ENCODE results near the gene EEF1AKMT4. TPM values are rescaled to one million over a fixed set of nuclear protein-coding genes. Genes with fewer than 3 reads are reported as not detected.

EEF1AKMT4 gene
- total RNA-seq, 1 experiment from 2014 or later: 11.6 TPM

- H3K27ac Mint-ChIP-seq (ENCODE audit: unreplicated experiment): no peak overlapping the region
- no peak for DNase-seq
- H3K9me3 Mint-ChIP-seq (ENCODE audit: low read depth, unreplicated experiment): no peaks in the 10 kb centered on the region
- intact Hi-C loops (cut with micrococcal nuclease; ENCODE audit: unreplicated experiment): no loop called here
- no peak for TF ChIP-seq CTCF (IDR thresholded peaks at IDR 0.05; ENCODE audit: unreplicated experiment)
- no peak overlapping the region for H3K4me3 Mint-ChIP-seq (ENCODE audit: low read depth, unreplicated experiment)
- no peaks in the 10 kb centered on the region for H3K27me3 Mint-ChIP-seq (ENCODE audit: unreplicated experiment)
- BruUV-seq (replicated peaks): no TSS peak
- peaks cover 64% of the 10 kb centered on the region for H3K36me3 Mint-ChIP-seq (ENCODE audit: insufficient read depth, unreplicated experiment)
- H3K4me1 Mint-ChIP-seq (ENCODE audit: low read depth, unreplicated experiment): no peaks in the 10 kb centered on the region
- CTCF ChIA-PET: no interaction called here
These were observed 58.4 kb downstream of the EEF1AKMT4 start for GRCh38 chr3:184307915-184308314.

Small RNA genes within 50 kb of the gene (microRNA-seq; reads per million reads assigned to microRNA genes)
- 7.0 reads per million, percentile 25 among the genes with 10 or more reads in this experiment for gene MIR1224

Other genes with a start within 250 kb of the EEF1AKMT4 start
- 33.8 and 39.1 TPM in 2 replicates for gene ABCC5, start 231.8 kb upstream of the EEF1AKMT4 start, total RNA-seq (2022)
- gene HTR3D, start 217.9 kb upstream of the EEF1AKMT4 start, total RNA-seq (2022): not detected in 2 replicates
- gene HTR3C, start 196.6 kb upstream of the EEF1AKMT4 start, total RNA-seq (2022): not detected in 2 replicates
- not detected in 2 replicates for gene HTR3E, start 152.6 kb upstream of the EEF1AKMT4 start, total RNA-seq (2022)
- gene EIF2B5, start 114.3 kb upstream of the EEF1AKMT4 start, total RNA-seq (2022): 79.6 and 87.9 TPM in 2 replicates
- gene DVL3, start 94.3 kb upstream of the EEF1AKMT4 start, total RNA-seq (2022): 105 and 106 TPM in 2 replicates
- 394 and 401 TPM in 2 replicates for gene AP2M1, start 74.8 kb upstream of the EEF1AKMT4 start, total RNA-seq (2022)
- 114 and 116 TPM in 2 replicates for gene ABCF3, start 63.5 kb upstream of the EEF1AKMT4 start, total RNA-seq (2022)
- 0.54 and 0.90 TPM in 2 replicates for gene VWA5B2, start 20.1 kb upstream of the EEF1AKMT4 start, total RNA-seq (2022)
- 131 and 140 TPM in 2 replicates for gene ALG3, start 710 bp upstream of the EEF1AKMT4 start, total RNA-seq (2022)
- gene CAMK2N2, start 11.9 kb downstream of the EEF1AKMT4 start, total RNA-seq (2022): 3.3 and 3.6 TPM in 2 replicates
- gene ECE2, start 26.4 kb downstream of the EEF1AKMT4 start, total RNA-seq (2022): not detected in 2 replicates
- 513 and 530 TPM in 2 replicates for gene PSMD2, start 49.6 kb downstream of the EEF1AKMT4 start, total RNA-seq (2022)
- 662 and 673 TPM in 2 replicates for gene EIF4G1, start 64.9 kb downstream of the EEF1AKMT4 start, total RNA-seq (2022)
- gene FAM131A, start 87.9 kb downstream of the EEF1AKMT4 start, total RNA-seq (2022): 24.4 and 29.2 TPM in 2 replicates
- 22.9 and 25.3 TPM in 2 replicates for gene CLCN2, start 111.9 kb downstream of the EEF1AKMT4 start, total RNA-seq (2022)
- 128 and 131 TPM in 2 replicates for gene POLR2H, start 112.0 kb downstream of the EEF1AKMT4 start, total RNA-seq (2022)
- gene THPO, start 128.5 kb downstream of the EEF1AKMT4 start, total RNA-seq (2022): not detected in 2 replicates
- not detected in 2 replicates for gene CHRD, start 130.4 kb downstream of the EEF1AKMT4 start, total RNA-seq (2022)

Measured in Calu3 (cell line).